HFF-Myc (cell line): ENCODE results near the gene LRRC4C.
"Not testable (repeated sequence)": the region's sequence is repeated elsewhere in the genome, so short reads cannot be mapped to it uniquely, and the experiment has no call there.

Experiments used
- DNase-seq: peaks from one replicate; pipeline ENCODE4 v3.0.0-alpha.2; 2011; ENCODE audit warnings: low read depth; ENCODE audit errors: extremely low read depth
- H3K4me3 ChIP-seq: replicated peaks from 2 replicates; pipeline ENCODE4 v1.5.1; 2011; ENCODE audit warnings: low read depth, mild to moderate bottlenecking, control low read depth, low read length
- CTCF ChIP-seq: IDR thresholded peaks from 2 replicates; pipeline ENCODE4 v1.5.1; 2012; ENCODE audit warnings: mild to moderate bottlenecking, low read depth, low read length, control low read depth; ENCODE audit errors: missing control alignments

The LRRC4C gene

GRCh38 chr11:40877256-40877655, 582.2 kb downstream of the LRRC4C start:
- no peak overlapping the region for H3K4me3 ChIP-seq
- no peak for TF ChIP-seq CTCF
- no peak for DNase-seq

- no peak for DNase-seq
- H3K4me3 ChIP-seq = no peak overlapping the region
- TF ChIP-seq CTCF = no peak
Observed at GRCh38 chr11:40867991-40868632, 591.3 kb downstream of the LRRC4C start.

- DNase-seq, H3K4me3 ChIP-seq: not testable (repeated sequence)
Observed at GRCh38 chr11:40857754-40858153, 601.7 kb downstream of the LRRC4C start.

GRCh38 chr11:40842750-40843339, 616.6 kb downstream of the LRRC4C start:
- no peak for DNase-seq
- TF ChIP-seq CTCF = no peak
- H3K4me3 ChIP-seq = no peak overlapping the region

GRCh38 chr11:40841231-40841630, 618.2 kb downstream of the LRRC4C start:
- no peak overlapping the region for H3K4me3 ChIP-seq
- no peak for TF ChIP-seq CTCF
- no peak for DNase-seq

GRCh38 chr11:40838181-40838683, 621.2 kb downstream of the LRRC4C start:
- no peak for TF ChIP-seq CTCF
- DNase-seq = no peak
- H3K4me3 ChIP-seq = no peak overlapping the region

- no peak for TF ChIP-seq CTCF
- no peak for DNase-seq
- H3K4me3 ChIP-seq = no peak overlapping the region
Observed at GRCh38 chr11:40827116-40827515, 632.3 kb downstream of the LRRC4C start.
